Measurements from ENCODE around the gene ENTPD7.
A peak's percentile ranks its signal among the peaks of the same experiment; 100 is the strongest.

The ENTPD7 gene

GRCh38 chr10:99674762-99675161 lies 15.5 kb downstream of the ENTPD7 start:
- no peak overlapping the region for H3K27ac ChIP-seq
- no peak for TF ChIP-seq CTCF (conservative IDR thresholded peaks at IDR 0.05)
- TF ChIP-seq ZFX (IDR thresholded peaks at IDR 0.05) = no peak

- no peak for TF ChIP-seq ZFX (IDR thresholded peaks at IDR 0.05)
- no peak for TF ChIP-seq CTCF (conservative IDR thresholded peaks at IDR 0.05)
Measured at GRCh38 chr10:99676426-99676825, 17.1 kb downstream of the ENTPD7 start.

GRCh38 chr10:99676895-99677294 lies 17.6 kb downstream of the ENTPD7 start:
- TF ChIP-seq ZFX (IDR thresholded peaks at IDR 0.05) (no peak), CTCF (conservative IDR thresholded peaks at IDR 0.05) (no peak)

More at GRCh38 chr10:99676426-99676825, 17.1 kb downstream of the ENTPD7 start:
- no peak overlapping the region for H3K27ac ChIP-seq

GRCh38 chr10:99678921-99679320 lies 19.6 kb downstream of the ENTPD7 start:
- no peak for TF ChIP-seq CTCF (conservative IDR thresholded peaks at IDR 0.05)
- TF ChIP-seq ZFX (IDR thresholded peaks at IDR 0.05) = no peak

More at GRCh38 chr10:99676895-99677294, 17.6 kb downstream of the ENTPD7 start:
- no peak overlapping the region for H3K27ac ChIP-seq

GRCh38 chr10:99681553-99681952 lies 22.2 kb downstream of the ENTPD7 start:
- TF ChIP-seq ZFX (IDR thresholded peaks at IDR 0.05) (no peak), CTCF (conservative IDR thresholded peaks at IDR 0.05) (no peak)
- H3K27ac ChIP-seq = peak overlapping the region; percentile 53

More at GRCh38 chr10:99678921-99679320, 19.6 kb downstream of the ENTPD7 start:
- no peak overlapping the region for H3K27ac ChIP-seq

- TF ChIP-seq CTCF (conservative IDR thresholded peaks at IDR 0.05) (no peak), ZFX (IDR thresholded peaks at IDR 0.05) (no peak)
- no peak overlapping the region for H3K27ac ChIP-seq
Measured at GRCh38 chr10:99682032-99682431, 22.7 kb downstream of the ENTPD7 start.

- TF ChIP-seq CTCF (conservative IDR thresholded peaks at IDR 0.05) (peak; percentile 25), ZFX (IDR thresholded peaks at IDR 0.05) (no peak)
- H3K27ac ChIP-seq = no peak overlapping the region
Measured at GRCh38 chr10:99682752-99683151, 23.4 kb downstream of the ENTPD7 start.

All from C4-2B (cell line).